B cell (primary cell): ENCODE measurements around the gene UTS2R. TPM values are rescaled to one million over a fixed set of nuclear protein-coding genes. Genes with fewer than 3 reads are reported as not detected.

Experiments used
- ATAC-seq: fragments of 200-7000 bp; cut with Tn5 transposase; one replicate; pipeline ENCODE4 v1.10.0; 2021; ENCODE audit warnings: low read depth, mild to moderate bottlenecking, moderate number of reproducible peaks, moderate library complexity
- CTCF ChIA-PET: fragments of 350-600 bp; sonication (Branson Sonifier 250); formaldehyde crosslinking; loops from one replicate; lab custom pipeline; 2021; ENCODE audit warnings: antibody characterized with exemption, inconsistent platforms; lab: Charles Lee
- POLR2A ChIA-PET: fragments of 350-600 bp; sonication (Branson Sonifier 250); formaldehyde crosslinking; loops from one replicate; lab custom pipeline; 2021; ENCODE audit warnings: antibody characterized with exemption; lab: Charles Lee
- DNase-seq: peaks from one replicate; pipeline ENCODE4 v3.0.0; 2013
- H2AFZ ChIP-seq: 2 replicates; pipeline ENCODE4 v1.6.1; 2012; ENCODE audit warnings: mild to moderate bottlenecking, low read depth, low read length; ENCODE audit not compliant: insufficient read depth, poor library complexity, severe bottlenecking
- H3K27ac ChIP-seq, 2 donors: 1 replicate in 1 of 2; 2 replicates in 1 of 2; pipeline ENCODE4 v1.5.1; 2012 to 2013; ENCODE audit warnings: low read length in 2 of 2, mild to moderate bottlenecking in 2 of 2, moderate library complexity in 1 of 2
- H3K27me3 ChIP-seq, 4 experiments: fragments of 200-600 bp in 1 of 4; sonication (generic) in 1 of 4; replicated peaks in 1 of 4; 1 replicate in 2 of 4; 2 replicates in 2 of 4; pipeline versions ENCODE4 v1.6.1 to v1.7.0; 2013 to 2016; ENCODE audit warnings: low read length in 3 of 4, mild to moderate bottlenecking in 2 of 4, mixed read lengths in 1 of 4, moderate library complexity in 1 of 4; ENCODE audit not compliant: insufficient read depth in 4 of 4, control insufficient read depth in 3 of 4; ENCODE audit errors: control extremely low read depth in 1 of 4
- H3K36me3 ChIP-seq, 2 experiments: replicated peaks in 1 of 2; 1 replicate in 1 of 2; 2 replicates in 1 of 2; pipeline versions ENCODE4 v1.6.1 to v1.7.1; 2013; ENCODE audit warnings: low read length in 1 of 2; ENCODE audit not compliant: insufficient read depth in 2 of 2, control insufficient read depth in 1 of 2; ENCODE audit errors: control extremely low read depth in 1 of 2, extremely low read depth in 1 of 2
- H3K4me1 ChIP-seq, 2 donors: fragments of 200-600 bp in 1 of 2; sonication (generic) in 1 of 2; 1 replicate in 1 of 2; 2 replicates in 1 of 2; pipeline versions ENCODE4 v1.5.1 to v1.6.1; 2013 to 2017; ENCODE audit warnings: low read length in 2 of 2; ENCODE audit not compliant: control insufficient read depth in 2 of 2, insufficient read depth in 2 of 2
- H3K4me2 ChIP-seq: replicated peaks from 2 replicates; pipeline ENCODE3; 2012; ENCODE audit warnings: mild to moderate bottlenecking, low read depth, low read length; ENCODE audit not compliant: poor library complexity, severe bottlenecking
- H3K4me3 ChIP-seq, 5 experiments: fragments of 200-600 bp in 1 of 5; sonication (generic) in 1 of 5; 1 replicate in 3 of 5; 2 replicates in 2 of 5; pipeline versions ENCODE4 v1.5.1 to v1.7.0; 2011 to 2016; ENCODE audit warnings: low read length in 4 of 5, mild to moderate bottlenecking in 4 of 5, low read depth in 2 of 5, control low read depth in 1 of 5, moderate library complexity in 1 of 5; ENCODE audit not compliant: insufficient read depth in 1 of 5; ENCODE audit errors: control extremely low read depth in 1 of 5, extremely low read depth in 1 of 5
- H3K79me2 ChIP-seq: fragments of 200-600 bp; sonication (generic); one replicate; pipeline ENCODE4 v1.6.0; 2016; ENCODE audit warnings: low read length; ENCODE audit not compliant: control insufficient read depth, insufficient read depth
- H3K9ac ChIP-seq: fragments of 200-600 bp; sonication (generic); 2 replicates; pipeline ENCODE4 v1.6.1; 2017; ENCODE audit warnings: mild to moderate bottlenecking, low read length, moderate library complexity
- H3K9me3 ChIP-seq, 3 donors: one replicate each; pipeline versions ENCODE4 v1.6.1 to v1.7.1; 2013; ENCODE audit warnings: low read length in 2 of 3; ENCODE audit not compliant: control insufficient read depth in 2 of 3, insufficient read depth in 1 of 3; ENCODE audit errors: control extremely low read depth in 1 of 3
- H4K20me1 ChIP-seq: 2 replicates; pipeline ENCODE4 v1.6.0; 2012; ENCODE audit warnings: mild to moderate bottlenecking, low read length; ENCODE audit not compliant: insufficient read depth, control insufficient read depth, poor library complexity, severe bottlenecking
- H3K27ac Mint-ChIP-seq: one replicate; pipeline ENCODE4 v1.8.0; 2021; ENCODE audit warnings: mixed read lengths
- H3K27me3 Mint-ChIP-seq: one replicate; pipeline ENCODE4 v1.8.0; 2021; ENCODE audit warnings: mixed read lengths
- H3K4me1 Mint-ChIP-seq: one replicate; pipeline ENCODE4 v1.8.0; 2021; ENCODE audit warnings: mixed read lengths
- H3K4me3 Mint-ChIP-seq: one replicate; pipeline ENCODE4 v1.8.0; 2021; ENCODE audit warnings: mixed read lengths
- H3K9me3 Mint-ChIP-seq: one replicate; pipeline ENCODE4 v1.8.0; 2022; ENCODE audit warnings: mixed read lengths; ENCODE audit not compliant: insufficient read depth
- CTCF ChIP-seq: fragments of 200-600 bp; IDR thresholded peaks from one replicate; pipeline ENCODE4 v1.8.0; 2022; ENCODE audit warnings: antibody characterized with exemption, mild to moderate bottlenecking
- EZH2 ChIP-seq: IDR thresholded peaks from 2 replicates; pipeline ENCODE4 v1.6.1; 2012; ENCODE audit warnings: borderline replicate concordance, low read depth, mild to moderate bottlenecking, moderate library complexity, low read length; ENCODE audit not compliant: insufficient read depth, poor library complexity, severe bottlenecking
- WGBS: methylation state at CpG from one replicate; pipeline ENCODE4 v1.1.5; 2013; ENCODE audit warnings: missing lambda C conversion rate; ENCODE audit not compliant: insufficient coverage; 5-methylcytosine and 5-hydroxymethylcytosine counted together
- intact Hi-C: fragments of 100-400 bp; cut with micrococcal nuclease; formaldehyde crosslinking; loops from one replicate; pipeline ENCODE4 v1.10.0; 2022
- polyA plus RNA-seq: library from polyadenylated mRNA; depleted of rRNA; stranded (reverse); fragments of >200 nt; gene quantifications from 2 replicates; pipeline ENCODE4 v1.2.3, GENCODE V29; 2012
- total RNA-seq, 2 donors: library from RNA; stranded (reverse); fragments of 120-200 nt in 1 of 2; gene quantifications; 1 replicate in 1 of 2; 2 replicates in 1 of 2; pipeline versions ENCODE4 v1.2.3 to v1.2.4, GENCODE V29; 2013 to 2022

The UTS2R gene
- total and polyA plus RNA-seq, 2 donors (not counting 1 experiment from before 2014, with no cell fraction given) = 0.86 TPM; not detected in 1

- peak; percentile 47 for DNase-seq
- peaks cover 37% of the 10 kb centered on the region for H3K27me3 Mint-ChIP-seq
- POLR2A ChIA-PET = no interaction called here
Measured at GRCh38 chr17:82370471-82371332, 863 bp upstream of the UTS2R start.

More at GRCh38 chr17:82370471-82371332, 863 bp upstream of the UTS2R start:
- peak overlapping the region; percentile 89 for H3K4me2 ChIP-seq
- peaks cover 0 to 35% (median 14%) of the 10 kb centered on the region in 4 experiments for H3K27me3 ChIP-seq
- peak overlapping the region; percentile 82 for H3K4me3 Mint-ChIP-seq
- H3K79me2 ChIP-seq = no peaks in the 10 kb centered on the region
- TF ChIP-seq EZH2 (no peak), CTCF (no peak)
- no peak overlapping the region for H3K27ac ChIP-seq
- peak overlapping the region; percentile 70 for H3K9ac ChIP-seq
- WGBS = 14% methylated on average over 33 of the region's 38 CpGs
- peaks cover 0 to 11% (median 0%) of the 10 kb centered on the region in 3 donors for H3K9me3 ChIP-seq
- no peaks in the 10 kb centered on the region for H3K36me3 ChIP-seq
- H3K4me3 ChIP-seq = peak overlapping the region in 4 of 5 experiments; percentile 38 to 72 (median 41)
- CTCF ChIA-PET = interaction anchor here (0.8 to 2.4 kb wide), 7 partner anchors 13 to 183 kb away, joined by 3 to 6 read pairs (median 3); no protein-coding TSS in a partner anchor
- no peaks in the 10 kb centered on the region for H3K9me3 Mint-ChIP-seq
- H4K20me1 ChIP-seq = no peaks in the 10 kb centered on the region
- H3K4me1 Mint-ChIP-seq = peaks cover 24% of the 10 kb centered on the region
- peak overlapping the region; percentile 68 for H2AFZ ChIP-seq
- peaks cover 23 to 27% of the 10 kb centered on the region in 2 donors for H3K4me1 ChIP-seq
- ATAC-seq = peak; percentile 47
- no peak overlapping the region for H3K27ac Mint-ChIP-seq
- intact Hi-C loops = no loop called here
